Endometrial microvascular endothelial cells (primary cell): ENCODE results near the gene DVL1. TPM values are rescaled to one million over a fixed set of nuclear protein-coding genes. Genes with fewer than 3 reads are reported as not detected.
"Not testable (repeated sequence)": the region's sequence is repeated elsewhere in the genome, so short reads cannot be mapped to it uniquely, and the experiment has no call there.

Experiments
- in situ Hi-C: cut with HindIII; loops from 2 replicates; pipeline ENCODE4 v1.10.0; 2017; ENCODE audit warnings: low sequenced_read_pairs, low pct_unique_long_range_greater_than_20kb; ENCODE audit errors: inconsistent ontology term
- total RNA-seq: library from RNA; depleted of rRNA; stranded (reverse); fragments of >200 nt; gene quantifications from one replicate; pipeline ENCODE4 v1.2.3, GENCODE V29; 2015; ENCODE audit errors: inconsistent ontology term

Gene DVL1
- total RNA-seq, 1 donor from 2014 or later, result 41.8 TPM

GRCh38 chr1:1374589-1374928 is 25.3 kb upstream of the DVL1 start:
- in situ Hi-C loops, result no loop called here

- in situ Hi-C loops, result no loop called here
Observed at GRCh38 chr1:1373815-1374588, 24.8 kb upstream of the DVL1 start.

- in situ Hi-C loops, result no loop called here
Observed at GRCh38 chr1:1373051-1373814, 24.0 kb upstream of the DVL1 start.

- in situ Hi-C loops, result no loop called here
Observed at GRCh38 chr1:1371746-1372711, 22.8 kb upstream of the DVL1 start.

- in situ Hi-C loops, result no loop called here
Observed at GRCh38 chr1:1371364-1371745, 22.1 kb upstream of the DVL1 start.

GRCh38 chr1:1370771-1371300 is 21.6 kb upstream of the DVL1 start:
- in situ Hi-C loops, result no loop called here

- in situ Hi-C loops, result not testable (repeated sequence)
Observed at GRCh38 chr1:1370094-1370493, 20.9 kb upstream of the DVL1 start.

GRCh38 chr1:1367315-1367714 is 18.1 kb upstream of the DVL1 start:
- in situ Hi-C loops, result no loop called here

- in situ Hi-C loops, result no loop called here
Observed at GRCh38 chr1:1366699-1367066, 17.5 kb upstream of the DVL1 start.

- in situ Hi-C loops, result no loop called here
Observed at GRCh38 chr1:1365875-1366698, 16.9 kb upstream of the DVL1 start.

GRCh38 chr1:1364266-1364665 is 15.0 kb upstream of the DVL1 start:
- in situ Hi-C loops, result no loop called here

GRCh38 chr1:1361982-1362423 is 12.8 kb upstream of the DVL1 start:
- in situ Hi-C loops, result no loop called here

GRCh38 chr1:1361233-1361981 is 12.2 kb upstream of the DVL1 start:
- in situ Hi-C loops, result no loop called here

GRCh38 chr1:1360506-1361169 is 11.4 kb upstream of the DVL1 start:
- in situ Hi-C loops, result no loop called here

GRCh38 chr1:1359664-1360468 is 10.6 kb upstream of the DVL1 start:
- in situ Hi-C loops, result no loop called here

- in situ Hi-C loops, result no loop called here
Observed at GRCh38 chr1:1359308-1359663, 10.1 kb upstream of the DVL1 start.
